K562 (cell line): ENCODE measurements around the gene LPIN1. TPM values are rescaled to one million over a fixed set of nuclear protein-coding genes. Genes with fewer than 3 reads are reported as not detected.

ENCODE experiments used
- BRF1 ChIP-seq: IDR thresholded peaks from 3 replicates; pipeline ENCODE4 v1.6.1; 2011; ENCODE audit warnings: borderline replicate concordance, mild to moderate bottlenecking; ENCODE audit not compliant: insufficient read length; ENCODE audit errors: extremely low read depth
- CBFA2T3 ChIP-seq: fragments of 450-650 bp; IDR thresholded peaks from 2 replicates; pipeline ENCODE4 v1.6.1; 2017
- CBX5 ChIP-seq: IDR thresholded peaks from 2 replicates; pipeline ENCODE4 v1.6.1; 2014; ENCODE audit warnings: low read depth, borderline replicate concordance
- CTBP1 ChIP-seq: fragments of 450-650 bp; IDR thresholded peaks from 2 replicates; pipeline ENCODE4 v1.6.1; 2016; ENCODE audit warnings: borderline replicate concordance
- EGR1 ChIP-seq: fragments of 450-650 bp; conservative IDR thresholded peaks from 2 replicates; pipeline ENCODE4 v1.6.1; 2017; ENCODE audit warnings: mild to moderate bottlenecking
- FUS ChIP-seq: fragments of 200-400 bp; formaldehyde crosslinking; optimal IDR thresholded peaks from 2 replicates; pipeline ENCODE3; 2017; ENCODE audit warnings: low read depth, low read length
- MAZ ChIP-seq, 2 experiments: fragments of 450-650 bp in 1 of 2; sonication (generic) in 1 of 2; formaldehyde crosslinking; IDR thresholded peaks in 1 of 2; conservative IDR thresholded peaks in 1 of 2; 2 replicates each; pipeline versions ENCODE4 v1.4.0 to v1.5.0; 2020; ENCODE audit warnings: mild to moderate bottlenecking in 1 of 2, missing genetic modification reagents in 1 of 2
- MEF2D ChIP-seq: conservative IDR thresholded peaks from 2 replicates; pipeline ENCODE4 v1.6.1; 2016; ENCODE audit warnings: low read depth, missing genetic modification characterization, missing compliant biosample characterization
- MTA3 ChIP-seq: fragments of 450-650 bp; formaldehyde crosslinking; IDR thresholded peaks from 2 replicates; pipeline ENCODE4 v1.6.1; 2017; ENCODE audit warnings: mild to moderate bottlenecking, borderline replicate concordance
- NCOA1 ChIP-seq: fragments of 450-650 bp; IDR thresholded peaks from 2 replicates; pipeline ENCODE4 v1.6.1; 2016; ENCODE audit warnings: low read depth
- NFE2 ChIP-seq: IDR thresholded peaks from 2 replicates; pipeline ENCODE4 v1.6.1; 2014; ENCODE audit warnings: antibody characterized with exemption, low read depth
- NR2F6 ChIP-seq: fragments of 450-650 bp; formaldehyde crosslinking; IDR thresholded peaks from 2 replicates; pipeline ENCODE4 v1.4.0; 2020; ENCODE audit warnings: mild to moderate bottlenecking
- RNF2 ChIP-seq: sonication (generic); IDR thresholded peaks from 2 replicates; pipeline ENCODE4 v1.6.1; 2016
- SP1 ChIP-seq: sonication (generic); formaldehyde crosslinking; IDR thresholded peaks from 2 replicates; pipeline ENCODE4 v1.8.1; 2022; ENCODE audit warnings: mild to moderate bottlenecking, missing genetic modification reagents
- ZC3H4 ChIP-seq: sonication (generic); formaldehyde crosslinking; IDR thresholded peaks from 2 replicates; pipeline ENCODE4 v1.9.0; 2021; ENCODE audit warnings: missing genetic modification reagents, borderline replicate concordance
- ZNF217 ChIP-seq: sonication (generic); formaldehyde crosslinking; IDR thresholded peaks from 2 replicates; pipeline ENCODE4 v1.8.0; 2022; ENCODE audit warnings: mild to moderate bottlenecking, missing genetic modification reagents
- polyA plus RNA-seq, 8 experiments: library from polyadenylated mRNA; depleted of rRNA in 4 of 8; stranded (reverse) in 5 of 8; unstranded in 3 of 8; fragments of >200 nt; fragmentation: Nextera tagmentation in 2 of 8; fragmentation: Illumina TruSeq in 1 of 8; extraction: Ambion mirVana in 2 of 8; extraction: Trizol in 1 of 8; gene quantifications; 2 replicates each; pipeline versions ENCODE4 v1.2.1 to v1.2.3, GENCODE V29; 2011 to 2014; ENCODE audit warnings: inconsistent platforms in 1 of 8, missing spikeins in 1 of 8
- total RNA-seq, 7 experiments: library from RNA; depleted of rRNA in 6 of 7; stranded (reverse); fragments of >200 nt in 6 of 7; fragmentation: Illumina TruSeq in 2 of 7; extraction: Trizol in 2 of 7; gene quantifications; 2 replicates each; pipeline versions ENCODE4 v1.2.1 to v1.2.3, GENCODE V29; 2011 to 2021; ENCODE audit warnings: low replicate concordance in 1 of 7
- TF ChIP-seq, protein P1 (sequence below): fragments of 250-450 bp; sonication (Bioruptor Pico); IDR thresholded peaks from 2 replicates; pipeline ENCODE4 v1.8.0; 2022; ENCODE audit warnings: inconsistent platforms

Gene LPIN1
- total and polyA plus RNA-seq, 9 of the 15 experiments (the other 6 are each of a cell fraction or from before 2014, with no cell fraction given): 9.2 to 84.0 (median 27.8) TPM

GRCh38 chr2:11753452-11753885, 7.0 kb downstream of the LPIN1 start (continued):
- TF ChIP-seq MEF2D (tag) (no peak), MTA3 (no peak; the same call in 1 of the 2 replicates), ZC3H4 (CRISPR knock-in tag) (no peak), FUS (no peak), CTBP1 (peak; percentile 97), BRF1 (no peak), SP1 (CRISPR knock-in tag) (0 out of 2 replicates have a peak, but pooled peaks have one; percentile 21), RNF2 (peak; percentile 69; the same call in 1 of the 2 replicates), MAZ (CRISPR knock-in tag; conservative IDR thresholded peaks at IDR 0.05 in 1 of 2, IDR thresholded peaks at IDR 0.05 in 1 of 2) (0 out of 4 replicates have a peak, but pooled peaks of 1 of the 2 experiments have one; percentile 42), CBX5 (no peak), EGR1 (0 out of 2 replicates have a peak, but pooled peaks have one; percentile 5), NFE2 (peak; percentile 56), NR2F6 (CRISPR knock-in tag) (no peak), NCOA1 (peak; percentile 45; the same call in 1 of the 2 replicates), ZNF217 (CRISPR knock-in tag) (no peak), CBFA2T3 (peak; percentile 71)
- TF ChIP-seq, protein P1, sequence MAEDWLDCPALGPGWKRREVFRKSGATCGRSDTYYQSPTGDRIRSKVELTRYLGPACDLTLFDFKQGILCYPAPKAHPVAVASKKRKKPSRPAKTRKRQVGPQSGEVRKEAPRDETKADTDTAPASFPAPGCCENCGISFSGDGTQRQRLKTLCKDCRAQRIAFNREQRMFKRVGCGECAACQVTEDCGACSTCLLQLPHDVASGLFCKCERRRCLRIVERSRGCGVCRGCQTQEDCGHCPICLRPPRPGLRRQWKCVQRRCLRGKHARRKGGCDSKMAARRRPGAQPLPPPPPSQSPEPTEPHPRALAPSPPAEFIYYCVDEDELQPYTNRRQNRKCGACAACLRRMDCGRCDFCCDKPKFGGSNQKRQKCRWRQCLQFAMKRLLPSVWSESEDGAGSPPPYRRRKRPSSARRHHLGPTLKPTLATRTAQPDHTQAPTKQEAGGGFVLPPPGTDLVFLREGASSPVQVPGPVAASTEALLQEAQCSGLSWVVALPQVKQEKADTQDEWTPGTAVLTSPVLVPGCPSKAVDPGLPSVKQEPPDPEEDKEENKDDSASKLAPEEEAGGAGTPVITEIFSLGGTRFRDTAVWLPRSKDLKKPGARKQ (CRISPR knock-in tag): no peak
